GM19372 (cell line): Measurements from ENCODE around the gene ANKRD39.
"Not testable (repeated sequence)": the region's sequence is repeated elsewhere in the genome, so short reads cannot be mapped to it uniquely, and the experiment has no call there.

Experiments used
- ATAC-seq: cut with Tn5 transposase; IDR thresholded peaks from one replicate; pipeline ENCODE4 v1.9.1; 2021; ENCODE audit warnings: mild to moderate bottlenecking, low read depth, moderate library complexity; ENCODE audit not compliant: unreplicated experiment

Gene ANKRD39, protein sequence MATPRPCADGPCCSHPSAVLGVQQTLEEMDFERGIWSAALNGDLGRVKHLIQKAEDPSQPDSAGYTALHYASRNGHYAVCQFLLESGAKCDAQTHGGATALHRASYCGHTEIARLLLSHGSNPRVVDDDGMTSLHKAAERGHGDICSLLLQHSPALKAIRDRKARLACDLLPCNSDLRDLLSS

GRCh38 chr2:96857667-96858372, at the start of gene ANKRD39:
ANKRD39 (minus strand) TSS chr2:96858016; CDS start chr2:96857987, 29 bp downstream.
- ATAC-seq, result peak; percentile 91

- ATAC-seq, result no peak
Measured at GRCh38 chr2:96906729-96907114, 48.9 kb upstream of the ANKRD39 start.

- no peak for ATAC-seq
Measured at GRCh38 chr2:96903815-96904214, 46.0 kb upstream of the ANKRD39 start.

DNA sequence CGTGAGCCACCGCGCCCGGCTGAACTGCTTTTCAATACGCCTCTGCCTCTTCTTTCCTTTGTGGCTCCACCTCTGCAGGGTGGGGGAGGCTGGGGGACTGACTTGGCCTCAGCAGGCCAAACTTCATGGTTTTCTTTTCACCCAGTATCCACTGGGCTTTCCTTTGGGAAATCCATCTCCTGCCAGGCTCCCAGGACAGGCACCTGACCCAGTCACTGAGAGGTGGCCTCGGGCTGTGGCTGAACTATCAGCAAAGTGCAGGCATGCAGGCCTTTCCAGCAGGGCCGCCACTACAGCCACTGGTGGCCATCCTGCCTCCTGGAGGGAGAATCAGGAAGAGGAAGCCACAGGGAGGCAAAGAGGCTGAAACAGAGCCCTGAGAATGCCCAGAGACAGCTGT, 45.5 kb upstream of the ANKRD39 start:
- no peak for ATAC-seq

DNA sequence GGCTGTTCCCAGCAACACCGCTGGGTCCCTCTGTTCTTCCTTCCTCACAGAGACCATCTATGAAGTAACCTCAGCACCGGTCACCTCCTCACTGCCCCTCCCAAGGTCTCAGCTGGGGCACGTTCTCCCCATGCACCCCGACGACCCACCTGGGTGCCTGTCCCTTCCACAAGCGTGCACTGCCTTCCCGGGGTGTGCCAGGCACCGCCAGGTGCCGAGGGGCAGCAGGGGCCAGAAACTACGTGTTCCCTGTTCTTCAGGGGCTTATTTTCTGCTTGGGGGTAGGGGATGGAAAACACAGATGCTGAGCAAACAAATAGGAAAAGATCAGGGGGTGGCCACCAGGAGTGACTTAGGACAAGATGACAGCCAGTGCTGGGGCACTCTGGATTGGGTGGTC, 42.4 kb upstream of the ANKRD39 start:
- no peak for ATAC-seq

GRCh38 chr2:96899413-96899741, 41.6 kb upstream of the ANKRD39 start:
- no peak for ATAC-seq

DNA sequence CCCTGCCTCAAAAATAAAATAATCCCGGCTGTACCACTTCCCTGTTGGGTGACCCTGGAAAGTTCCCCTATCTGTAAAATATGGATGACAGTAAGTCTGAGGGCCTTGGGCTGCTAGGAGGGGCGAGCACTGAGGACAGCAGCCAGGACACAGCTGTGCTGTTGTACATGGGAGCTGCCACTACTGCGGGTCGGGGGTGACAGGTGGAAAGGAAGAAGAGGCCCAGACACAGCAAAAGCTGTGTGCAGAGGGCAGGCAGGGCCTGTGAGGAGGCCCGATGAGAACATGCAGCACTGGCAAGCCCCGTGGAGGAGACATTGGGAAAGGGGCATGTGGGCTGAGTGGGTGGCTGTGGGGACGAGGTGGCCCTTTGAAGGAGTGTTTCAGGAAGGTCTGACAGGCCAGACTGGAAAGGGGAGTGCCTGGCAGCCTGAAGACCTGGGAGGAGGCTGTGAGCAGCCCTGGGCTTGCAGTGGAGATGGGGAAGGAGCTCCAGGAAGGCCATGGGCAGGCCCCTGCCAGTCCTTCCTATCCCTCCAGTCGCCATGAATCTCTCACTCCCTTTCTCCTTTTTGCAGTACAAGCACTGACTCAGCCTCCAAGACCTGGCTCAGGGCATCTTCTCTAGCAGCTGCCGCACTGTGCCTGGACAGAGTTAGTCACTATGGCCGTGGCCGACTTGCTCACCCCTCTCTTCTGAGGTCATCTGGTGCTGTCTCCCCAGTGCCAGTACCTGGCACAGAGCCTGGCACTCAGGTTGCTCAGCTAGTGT, 41.0 kb upstream of the ANKRD39 start:
- no peak for ATAC-seq

DNA sequence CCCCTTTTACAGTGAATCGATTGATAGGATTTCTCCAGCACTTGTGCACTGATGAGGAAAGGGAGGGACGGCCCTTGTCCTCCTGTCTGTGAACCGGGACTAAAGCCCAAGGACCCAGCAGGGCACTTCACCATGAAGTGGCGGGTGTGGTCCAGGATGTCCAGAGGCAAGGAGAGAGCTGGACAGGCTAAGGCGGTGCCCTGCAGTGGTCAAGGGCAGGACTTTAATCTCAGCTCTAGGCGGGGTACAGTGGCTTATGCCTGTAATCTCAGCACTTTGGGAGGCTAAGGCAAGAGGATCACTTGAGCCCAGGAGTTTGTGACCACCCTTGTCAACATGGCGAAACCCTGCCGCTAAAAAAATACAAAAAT, 40.3 kb upstream of the ANKRD39 start:
- no peak for ATAC-seq

- no peak for ATAC-seq
Measured at GRCh38 chr2:96897491-96898134, 39.8 kb upstream of the ANKRD39 start.

GRCh38 chr2:96895746-96896651, 38.2 kb upstream of the ANKRD39 start:
- ATAC-seq, result no peak

DNA sequence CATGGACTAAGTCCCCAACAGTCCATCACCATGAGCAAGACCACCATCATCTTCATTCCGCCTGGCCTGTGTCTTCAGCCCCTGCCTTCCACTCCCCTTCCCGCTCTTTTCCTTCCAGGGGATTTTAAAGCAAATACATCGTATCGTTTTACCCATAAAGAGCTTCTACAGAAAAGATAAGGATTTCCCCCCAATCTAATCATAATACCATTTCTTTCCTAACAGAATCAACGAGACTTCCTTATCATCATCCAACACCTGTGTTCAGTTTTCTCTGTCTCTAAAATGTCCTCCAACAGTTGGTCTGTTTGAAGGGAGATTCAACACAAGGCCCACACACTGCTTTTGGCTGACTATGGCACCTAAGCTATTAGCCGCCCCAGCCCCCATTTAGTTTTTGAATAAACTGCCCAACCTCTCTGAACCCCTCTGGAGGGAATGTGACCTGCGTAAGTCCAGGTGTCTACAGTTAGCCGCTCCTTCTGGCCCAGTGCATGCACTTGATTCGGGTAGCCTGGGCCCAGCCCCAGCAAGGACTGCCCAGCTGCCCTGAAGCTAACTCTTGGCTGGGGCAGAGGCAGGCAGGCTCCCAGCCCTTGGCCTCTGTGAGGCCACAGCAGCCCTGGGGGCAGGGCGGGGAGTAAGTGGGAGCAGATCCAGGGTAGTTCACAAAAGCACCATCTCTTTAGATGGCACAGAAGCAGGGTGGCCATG, 37.4 kb upstream of the ANKRD39 start:
- no peak for ATAC-seq

DNA sequence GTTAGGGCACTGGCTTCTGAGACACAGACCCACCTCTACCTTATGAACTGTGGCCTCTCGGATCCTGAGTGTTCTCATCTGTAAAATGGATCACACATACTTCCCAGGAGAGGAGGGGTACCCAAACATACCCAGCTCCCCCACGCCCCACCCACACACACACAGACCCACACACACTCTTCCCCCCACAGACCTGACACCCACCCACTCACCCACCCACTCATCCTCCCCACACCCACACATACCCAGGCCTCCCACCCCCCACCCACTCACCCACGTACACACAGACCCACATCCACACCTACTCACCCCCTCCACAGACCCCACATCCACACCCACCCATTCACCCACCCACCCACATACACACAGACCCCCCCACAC, 36.3 kb upstream of the ANKRD39 start:
- no peak for ATAC-seq

DNA sequence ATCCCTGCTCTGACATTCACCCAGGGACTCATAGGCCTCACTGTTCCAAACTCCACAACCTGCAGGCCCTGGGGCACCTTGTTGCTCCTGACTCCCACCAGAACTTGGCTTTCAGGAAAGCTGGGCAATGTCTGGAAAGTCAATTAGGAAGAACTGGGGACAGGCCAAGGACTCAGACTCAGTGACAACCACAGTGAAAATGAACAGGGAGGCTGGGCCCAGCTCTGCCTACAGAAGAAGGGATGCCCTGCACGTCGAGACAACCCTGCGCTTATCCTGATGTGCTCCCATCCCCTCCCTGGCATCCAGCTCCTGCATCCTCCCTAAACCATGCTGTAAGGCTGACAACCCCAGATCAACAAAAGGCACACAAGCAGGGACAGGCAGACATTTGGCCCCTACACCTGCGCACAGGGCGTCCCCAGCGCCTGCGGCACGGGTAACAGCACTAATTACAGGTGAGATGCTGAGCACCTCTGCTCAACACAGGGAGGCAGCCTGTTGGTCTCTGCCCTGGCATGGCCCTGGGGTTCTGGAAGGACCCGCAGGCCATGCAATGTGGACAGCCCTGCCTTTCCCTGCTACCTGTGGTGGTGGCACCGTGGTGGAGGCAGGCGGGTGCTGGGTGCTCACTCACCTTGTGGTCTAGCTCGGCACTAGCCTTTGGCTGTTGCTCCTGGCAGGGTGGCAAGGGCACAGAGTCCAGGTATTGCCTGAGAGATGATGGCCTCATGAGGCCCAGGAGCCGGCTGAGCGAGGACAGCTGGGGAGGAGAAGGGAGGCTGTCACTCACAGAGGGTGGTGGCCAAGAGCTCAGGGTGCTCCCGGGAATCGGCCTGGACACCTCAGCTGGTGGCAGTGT, 35.7 kb upstream of the ANKRD39 start:
- no peak for ATAC-seq

- ATAC-seq, result no peak
Measured at GRCh38 chr2:96891591-96892333, 33.9 kb upstream of the ANKRD39 start.

DNA sequence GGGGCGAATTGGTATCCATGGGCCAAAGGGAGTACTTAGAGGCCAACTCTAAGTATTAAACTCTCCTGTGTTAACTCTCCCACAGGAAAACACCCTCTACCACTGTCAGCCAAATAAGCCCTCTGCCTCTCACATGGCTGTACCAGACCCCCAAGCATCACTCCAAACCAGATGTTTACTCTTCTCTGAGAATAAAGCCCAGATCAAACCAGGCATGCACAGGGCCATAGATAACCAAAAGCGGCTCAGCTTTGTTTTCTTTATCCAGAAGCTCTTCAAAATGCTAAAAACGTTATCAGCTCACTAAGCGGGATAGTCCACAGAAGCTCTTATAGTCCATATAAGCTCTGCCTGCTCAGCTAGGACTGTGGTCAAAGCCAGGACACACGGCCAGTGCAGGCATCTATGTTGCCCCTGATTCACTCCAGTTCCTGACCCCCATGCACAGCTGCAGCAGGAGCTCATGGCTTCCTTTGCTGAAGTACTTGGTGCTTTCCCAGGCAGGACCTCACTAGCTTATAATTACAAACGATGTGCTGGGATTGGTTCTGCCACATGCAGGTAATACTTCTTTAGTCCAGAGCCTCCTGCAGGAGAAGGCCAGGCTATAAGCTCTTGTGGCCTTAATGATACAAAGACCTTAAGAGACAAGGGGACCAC, 33.0 kb upstream of the ANKRD39 start:
- no peak for ATAC-seq

- no peak for ATAC-seq
Measured at GRCh38 chr2:96890252-96890651, 32.4 kb upstream of the ANKRD39 start.

DNA sequence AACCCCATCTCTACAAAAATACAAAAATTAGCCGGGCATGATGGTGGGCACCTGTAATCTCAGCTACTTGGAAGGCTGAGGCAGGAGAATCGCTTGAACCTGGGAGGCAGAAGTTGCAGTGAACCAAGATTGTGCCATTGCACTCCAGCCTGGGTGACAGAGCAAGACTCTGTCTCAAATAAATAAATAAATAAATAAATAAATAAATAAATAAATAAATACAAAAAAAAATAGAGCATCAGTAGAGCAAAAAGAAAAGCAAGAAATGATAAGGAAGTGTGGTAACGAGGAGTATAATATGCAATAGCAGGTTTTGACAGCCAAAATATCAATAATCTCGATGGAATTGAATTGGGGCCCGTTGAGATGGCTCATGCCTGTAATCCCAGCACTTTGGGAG, 31.7 kb upstream of the ANKRD39 start:
- not testable (repeated sequence) for ATAC-seq
